Smooth muscle cell (in vitro differentiated cells): Measurements from ENCODE around the gene TUBGCP2. TPM values are rescaled to one million over a fixed set of nuclear protein-coding genes. Genes with fewer than 3 reads are reported as not detected.
A peak's percentile ranks its signal among the peaks of the same experiment; 100 is the strongest.

Source experiments
- DNase-seq: peaks from one replicate; lab custom pipeline; 2025; ENCODE audit not compliant: unreplicated experiment; lab: John Stamatoyannopoulos, UW
- H2AFZ ChIP-seq: fragments of 200-600 bp; sonication (generic); 2 replicates; pipeline ENCODE4 v1.6.0; 2016; ENCODE audit warnings: antibody characterized with exemption, low read depth, mild to moderate bottlenecking
- H3F3A ChIP-seq: fragments of 200-600 bp; sonication (generic); 2 replicates; pipeline ENCODE4 v1.6.0; 2017; ENCODE audit warnings: antibody characterized with exemption, low read depth
- H3K27ac ChIP-seq: fragments of 200-600 bp; sonication (generic); 2 replicates; pipeline ENCODE4 v1.5.1; 2016; ENCODE audit warnings: low read depth, mild to moderate bottlenecking
- H3K27me3 ChIP-seq: fragments of 200-600 bp; sonication (generic); 2 replicates; pipeline ENCODE4 v1.6.1; 2016; ENCODE audit warnings: low read depth, mild to moderate bottlenecking
- H3K36me3 ChIP-seq: fragments of 200-600 bp; sonication (generic); 2 replicates; pipeline ENCODE4 v1.5.1; 2016; ENCODE audit warnings: low read depth
- H3K4me1 ChIP-seq: fragments of 200-600 bp; sonication (generic); 2 replicates; pipeline ENCODE4 v1.5.1; 2016; ENCODE audit warnings: low read depth
- H3K4me2 ChIP-seq: fragments of 200-600 bp; sonication (generic); 2 replicates; pipeline ENCODE4 v1.6.0; 2016; ENCODE audit warnings: mild to moderate bottlenecking
- H3K4me3 ChIP-seq: fragments of 200-600 bp; sonication (generic); 2 replicates; pipeline ENCODE4 v1.5.1; 2016; ENCODE audit warnings: mild to moderate bottlenecking
- H3K79me2 ChIP-seq: fragments of 200-600 bp; sonication (generic); 2 replicates; pipeline ENCODE4 v1.6.0; 2016; ENCODE audit warnings: low read depth, mild to moderate bottlenecking
- H3K9ac ChIP-seq: fragments of 200-600 bp; sonication (generic); 2 replicates; pipeline ENCODE4 v1.6.0; 2016; ENCODE audit warnings: low read depth
- H3K9me3 ChIP-seq: fragments of 200-600 bp; sonication (generic); replicated peaks from 2 replicates; pipeline ENCODE4 v1.5.1; 2016; ENCODE audit warnings: low read depth
- H4K20me1 ChIP-seq: fragments of 200-600 bp; sonication (generic); 2 replicates; pipeline ENCODE4 v1.6.0; 2016; ENCODE audit warnings: low read depth
- WGBS: methylation state at CpG from one replicate; pipeline ENCODE4 v1.1.7; 2016; ENCODE audit warnings: low lambda C conversion rate; 5-methylcytosine and 5-hydroxymethylcytosine counted together
- polyA plus RNA-seq: library from polyadenylated mRNA; unstranded; fragments of >200 nt; fragmentation: Nextera tagmentation; extraction: Ambion mirVana; gene quantifications from 2 replicates; pipeline ENCODE4 v1.2.1, GENCODE V29; 2016
- total RNA-seq: library from RNA; depleted of rRNA; stranded (reverse); fragments of >200 nt; gene quantifications from 2 replicates; pipeline ENCODE4 v1.2.3, GENCODE V29; 2014
- TF ChIP-seq, protein P1 (sequence below): fragments of 200-600 bp; sonication (generic); IDR thresholded peaks from 2 replicates; pipeline ENCODE4 v1.5.1; 2017; ENCODE audit warnings: borderline replicate concordance, mild to moderate bottlenecking, antibody characterized with exemption; ENCODE audit not compliant: insufficient read depth, poor library complexity, severe bottlenecking

The TUBGCP2 gene
- total and polyA plus RNA-seq, 2 experiments from 2014 or later: 39.5 to 40.5 TPM

DNA sequence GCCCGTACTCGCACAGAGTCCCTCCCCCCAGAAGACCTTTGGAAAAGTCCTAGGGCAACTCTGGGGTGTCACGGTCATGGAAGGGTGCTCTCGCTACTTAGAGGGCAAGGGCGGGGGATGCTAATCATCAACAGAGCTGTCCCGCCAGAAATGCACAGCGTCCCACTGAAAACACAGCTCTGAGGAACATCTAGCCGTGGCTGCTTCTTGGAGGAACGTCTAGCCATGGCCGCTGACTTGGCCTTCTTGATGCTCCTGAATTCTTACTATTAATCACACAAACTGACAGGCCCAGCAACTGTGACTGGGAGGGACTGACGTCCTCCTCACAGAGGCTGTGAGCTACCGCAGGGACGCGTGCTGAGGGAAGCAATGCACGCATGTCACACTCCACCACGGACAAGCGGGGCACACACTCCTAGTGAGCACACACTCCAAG lies 1.7 kb downstream of the TUBGCP2 start:
- no peak for DNase-seq
- peak overlapping the region; percentile 92 for H3K4me2 ChIP-seq
- TF ChIP-seq, protein P1, sequence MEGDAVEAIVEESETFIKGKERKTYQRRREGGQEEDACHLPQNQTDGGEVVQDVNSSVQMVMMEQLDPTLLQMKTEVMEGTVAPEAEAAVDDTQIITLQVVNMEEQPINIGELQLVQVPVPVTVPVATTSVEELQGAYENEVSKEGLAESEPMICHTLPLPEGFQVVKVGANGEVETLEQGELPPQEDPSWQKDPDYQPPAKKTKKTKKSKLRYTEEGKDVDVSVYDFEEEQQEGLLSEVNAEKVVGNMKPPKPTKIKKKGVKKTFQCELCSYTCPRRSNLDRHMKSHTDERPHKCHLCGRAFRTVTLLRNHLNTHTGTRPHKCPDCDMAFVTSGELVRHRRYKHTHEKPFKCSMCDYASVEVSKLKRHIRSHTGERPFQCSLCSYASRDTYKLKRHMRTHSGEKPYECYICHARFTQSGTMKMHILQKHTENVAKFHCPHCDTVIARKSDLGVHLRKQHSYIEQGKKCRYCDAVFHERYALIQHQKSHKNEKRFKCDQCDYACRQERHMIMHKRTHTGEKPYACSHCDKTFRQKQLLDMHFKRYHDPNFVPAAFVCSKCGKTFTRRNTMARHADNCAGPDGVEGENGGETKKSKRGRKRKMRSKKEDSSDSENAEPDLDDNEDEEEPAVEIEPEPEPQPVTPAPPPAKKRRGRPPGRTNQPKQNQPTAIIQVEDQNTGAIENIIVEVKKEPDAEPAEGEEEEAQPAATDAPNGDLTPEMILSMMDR: no peak
- no peaks in the 10 kb centered on the region for H3K27me3 ChIP-seq
- peak overlapping the region; percentile 94 for H3K4me3 ChIP-seq
- peaks cover 65% of the 10 kb centered on the region for H4K20me1 ChIP-seq
- peaks cover 61% of the 10 kb centered on the region for H3K79me2 ChIP-seq
- WGBS: 95% methylated on average over 17 of the region's 17 CpGs
- H3F3A ChIP-seq: no peaks in the 10 kb centered on the region
- H3K36me3 ChIP-seq: no peaks in the 10 kb centered on the region
- H2AFZ ChIP-seq: no peak overlapping the region
- peaks cover 6% of the 10 kb centered on the region for H3K4me1 ChIP-seq
- no peaks in the 10 kb centered on the region for H3K9me3 ChIP-seq
- H3K27ac ChIP-seq: peak overlapping the region; percentile 97
- H3K9ac ChIP-seq: no peak overlapping the region

GRCh38 chr10:133306097-133306476 lies 2.6 kb downstream of the TUBGCP2 start:
- no peak for DNase-seq
- no peaks in the 10 kb centered on the region for H3K27me3 ChIP-seq
- H3F3A ChIP-seq: no peaks in the 10 kb centered on the region
- peaks cover 6% of the 10 kb centered on the region for H3K4me1 ChIP-seq
- H3K9ac ChIP-seq: no peak overlapping the region
- H3K4me3 ChIP-seq: no peak overlapping the region
- H3K4me2 ChIP-seq: no peak overlapping the region
- no peak overlapping the region for H3K27ac ChIP-seq
- no peaks in the 10 kb centered on the region for H3K9me3 ChIP-seq
- WGBS: 97% methylated on average over 5 of the region's 5 CpGs
- TF ChIP-seq, protein P1: no peak
- no peaks in the 10 kb centered on the region for H3K36me3 ChIP-seq
- H3K79me2 ChIP-seq: peaks cover 61% of the 10 kb centered on the region
- no peak overlapping the region for H2AFZ ChIP-seq
- peaks cover 70% of the 10 kb centered on the region for H4K20me1 ChIP-seq

DNA sequence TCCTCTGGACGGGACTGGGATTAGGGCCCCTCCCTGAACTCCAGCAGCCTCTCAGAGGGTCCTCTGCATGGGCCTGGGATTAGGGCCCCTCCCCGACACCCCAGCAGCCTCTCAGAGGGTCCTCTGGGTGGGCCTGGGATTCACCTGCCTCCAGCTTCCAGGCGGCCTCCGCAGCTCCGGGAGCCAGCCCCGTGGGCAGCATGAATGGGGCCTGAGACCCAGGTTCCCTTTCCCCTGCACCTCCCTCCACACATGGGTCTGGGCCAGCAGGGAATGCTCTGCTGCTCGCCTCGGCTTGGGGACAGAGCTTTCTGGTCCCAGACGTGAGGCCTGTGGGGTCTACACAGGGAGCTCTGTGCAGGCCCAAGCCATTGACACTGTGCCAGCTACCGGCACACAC lies 5.5 kb downstream of the TUBGCP2 start:
- no peak overlapping the region for H2AFZ ChIP-seq
- H3K9ac ChIP-seq: no peak overlapping the region
- H3F3A ChIP-seq: no peaks in the 10 kb centered on the region
- peaks cover 5% of the 10 kb centered on the region for H3K36me3 ChIP-seq
- DNase-seq: no peak
- H3K79me2 ChIP-seq: peaks cover 58% of the 10 kb centered on the region
- H3K9me3 ChIP-seq: no peaks in the 10 kb centered on the region
- no peak overlapping the region for H3K4me2 ChIP-seq
- H3K27ac ChIP-seq: no peak overlapping the region
- H4K20me1 ChIP-seq: peaks cover 72% of the 10 kb centered on the region
- no peaks in the 10 kb centered on the region for H3K27me3 ChIP-seq
- WGBS: 99% methylated on average over 10 of the region's 10 CpGs
- peaks cover 6% of the 10 kb centered on the region for H3K4me1 ChIP-seq
- no peak overlapping the region for H3K4me3 ChIP-seq
- TF ChIP-seq, protein P1: no peak

DNA sequence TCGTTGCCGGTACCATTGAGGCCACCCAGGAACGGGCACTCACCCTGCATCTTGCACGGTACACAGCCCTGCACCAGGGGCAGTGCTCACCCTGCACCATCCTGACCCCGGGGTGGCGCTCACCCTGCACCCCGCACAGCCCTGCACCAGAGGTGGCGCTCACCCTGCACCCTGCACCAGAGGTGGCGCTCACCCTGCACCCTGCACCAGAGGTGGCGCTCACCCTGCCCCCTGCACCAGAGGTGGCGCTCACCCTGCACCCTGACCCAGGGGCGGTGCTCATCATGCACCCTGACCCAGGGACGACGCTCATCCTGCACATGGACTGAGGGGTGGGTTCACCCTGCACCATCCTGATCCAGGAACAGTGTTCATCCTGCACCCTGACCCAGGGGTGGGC lies 6.4 kb downstream of the TUBGCP2 start:
- no peak for DNase-seq
- H3K4me3 ChIP-seq: no peak overlapping the region
- TF ChIP-seq, protein P1: no peak
- H3K4me1 ChIP-seq: peaks cover under 1% of the 10 kb centered on the region
- no peak overlapping the region for H3K27ac ChIP-seq
- 100% methylated on average over 12 of the region's 14 CpGs for WGBS
- peaks cover 64% of the 10 kb centered on the region for H4K20me1 ChIP-seq
- H3K9ac ChIP-seq: no peak overlapping the region
- H3F3A ChIP-seq: no peaks in the 10 kb centered on the region
- H3K4me2 ChIP-seq: no peak overlapping the region
- H3K27me3 ChIP-seq: no peaks in the 10 kb centered on the region
- peaks cover 5% of the 10 kb centered on the region for H3K36me3 ChIP-seq
- no peaks in the 10 kb centered on the region for H3K9me3 ChIP-seq
- peaks cover 48% of the 10 kb centered on the region for H3K79me2 ChIP-seq
- H2AFZ ChIP-seq: no peak overlapping the region
